Measurements from ENCODE around the gene CXCL5. TPM values are rescaled to one million over a fixed set of nuclear protein-coding genes. Genes with fewer than 3 reads are reported as not detected.

The CXCL5 gene
- total and polyA plus RNA-seq, 2 experiments from 2014 or later = 7.5 to 7.6 TPM

GRCh38 chr4:73988061-73988460, 10.4 kb downstream of the CXCL5 start, which contains the start of gene PPBP:
TSS of gene PPBP (minus strand) at chr4:73988190. CDS start at chr4:73988103, 87 bp downstream.
- Mint-ChIP-seq H3K27me3 (ENCODE audit: insufficient read depth, low read depth, poor library complexity) (no peaks in the 10 kb centered on the region), H3K4me3 (no peak within 1 kb of the TSS)

GRCh38 chr4:73985528-73985852, 13.0 kb downstream of the CXCL5 start:
- H3K36me3 Mint-ChIP-seq (ENCODE audit: low read depth) = peaks cover 20% of the 10 kb centered on the region
- peaks cover 46% of the 10 kb centered on the region for H3K4me1 Mint-ChIP-seq
- ATAC-seq (no peak), DNase-seq (ENCODE audit: low spot score) (no peak)
- Histone ChIP-seq H3K27me3 (ENCODE audit: insufficient read depth) (no peaks in the 10 kb centered on the region), H3K27ac (ENCODE audit: low read depth) (peak overlapping the region; percentile 85), H3K4me1 (ENCODE audit: insufficient read depth) (peaks cover 32% of the 10 kb centered on the region), H3K4me2 (0 out of 2 replicates have a peak overlapping the region, but pooled peaks have one; percentile 3), H2AFZ (no peak overlapping the region), H4K20me1 (replicated peaks; ENCODE audit: insufficient read depth) (no peaks in the 10 kb centered on the region), H3K9me2 (ENCODE audit: insufficient read depth) (no peaks in the 10 kb centered on the region), H3F3A (replicated peaks; ENCODE audit: low read depth) (no peaks in the 10 kb centered on the region), H3K36me3 (ENCODE audit: insufficient read depth) (no peaks in the 10 kb centered on the region), H3K79me2 (replicated peaks; ENCODE audit: insufficient read depth) (no peaks in the 10 kb centered on the region), H3K4me3 (no peak overlapping the region)
- H3K27me3 Mint-ChIP-seq (ENCODE audit: insufficient read depth, low read depth, poor library complexity) = no peaks in the 10 kb centered on the region
- peak overlapping the region; percentile 92 for H3K27ac Mint-ChIP-seq
- no peak overlapping the region for H3K4me3 Mint-ChIP-seq
- H3K9me3 Mint-ChIP-seq = 0 out of 3 replicates have a peak, but pooled peaks cover 4% of the 10 kb centered on the region
- TF ChIP-seq ZNF462 (CRISPR knock-in tag; IDR thresholded peaks at IDR 0.05) (0 out of 2 replicates have a peak, but pooled peaks have one; percentile 53), EZH2 (IDR thresholded peaks at IDR 0.05; ENCODE audit: low read depth, unreplicated experiment) (no peak), ZNF114 (CRISPR knock-in tag; IDR thresholded peaks at IDR 0.05) (no peak), ZNF331 (CRISPR knock-in tag; IDR thresholded peaks at IDR 0.05; ENCODE audit: low read depth) (no peak)

More at GRCh38 chr4:73988061-73988460, 10.4 kb downstream of the CXCL5 start, which contains the start of gene PPBP:
- Histone ChIP-seq H3K4me3 (no peak within 1 kb of the TSS), H3F3A (replicated peaks; ENCODE audit: low read depth) (no peaks in the 10 kb centered on the region), H3K4me1 (ENCODE audit: insufficient read depth) (peaks cover 26% of the 10 kb centered on the region), H3K27me3 (ENCODE audit: insufficient read depth) (no peaks in the 10 kb centered on the region), H4K20me1 (replicated peaks; ENCODE audit: insufficient read depth) (no peaks in the 10 kb centered on the region), H3K27ac (ENCODE audit: low read depth) (no peak within 1 kb of the TSS), H2AFZ (no peak within 1 kb of the TSS), H3K9me2 (ENCODE audit: insufficient read depth) (no peaks in the 10 kb centered on the region), H3K36me3 (ENCODE audit: insufficient read depth) (no peaks in the 10 kb centered on the region), H3K79me2 (replicated peaks; ENCODE audit: insufficient read depth) (no peaks in the 10 kb centered on the region), H3K4me2 (no peak within 1 kb of the TSS)
- peak within 1 kb of the TSS; percentile 61; the same call in 1 of the 2 replicates for H3K27ac Mint-ChIP-seq
- TF ChIP-seq ZNF114 (CRISPR knock-in tag; IDR thresholded peaks at IDR 0.05) = no peak
- TF ChIP-seq REST (IDR thresholded peaks at IDR 0.05; ENCODE audit: unreplicated experiment) = no peak
- TF ChIP-seq EZH2phosphoT487 (IDR thresholded peaks at IDR 0.05; ENCODE audit: unreplicated experiment) = no peak
- peaks cover 37% of the 10 kb centered on the region for H3K4me1 Mint-ChIP-seq
- H3K36me3 Mint-ChIP-seq (ENCODE audit: low read depth) = peaks cover 20% of the 10 kb centered on the region
- DNase-seq (ENCODE audit: low spot score) (no peak), ATAC-seq (no peak)
- peaks cover 4% of the 10 kb centered on the region; the same call in 1 of the 3 replicates for H3K9me3 Mint-ChIP-seq
